GM21515 (cell line): ENCODE data around the gene GRID1.
"Not testable (repeated sequence)": the region's sequence is repeated elsewhere in the genome, so short reads cannot be mapped to it uniquely, and the experiment has no call there.

ENCODE experiments used
- ATAC-seq: cut with Tn5 transposase; IDR thresholded peaks from one replicate; pipeline ENCODE4 v1.9.1; 2021; ENCODE audit not compliant: unreplicated experiment

GRID1 gene

GRCh38 chr10:86056672-86057071, 309.9 kb downstream of the GRID1 start:
- ATAC-seq, result no peak

- no peak for ATAC-seq
Observed at GRCh38 chr10:86055928-86056327, 310.7 kb downstream of the GRID1 start.

- no peak for ATAC-seq
Observed at GRCh38 chr10:86053675-86054074, 312.9 kb downstream of the GRID1 start.

GRCh38 chr10:86051586-86051985, 315.0 kb downstream of the GRID1 start:
- ATAC-seq, result no peak

GRCh38 chr10:86049442-86049841, 317.2 kb downstream of the GRID1 start:
- no peak for ATAC-seq

GRCh38 chr10:86048973-86049372, 317.6 kb downstream of the GRID1 start:
- ATAC-seq, result no peak

- ATAC-seq, result no peak
Observed at GRCh38 chr10:86048571-86048970, 318.0 kb downstream of the GRID1 start.

GRCh38 chr10:86047588-86047987, 319.0 kb downstream of the GRID1 start:
- ATAC-seq, result no peak

- ATAC-seq, result no peak
Observed at GRCh38 chr10:86046845-86047460, 319.6 kb downstream of the GRID1 start.

- ATAC-seq, result no peak
Observed at GRCh38 chr10:86045896-86046295, 320.7 kb downstream of the GRID1 start.

GRCh38 chr10:86044029-86044428, 322.6 kb downstream of the GRID1 start:
- no peak for ATAC-seq

- no peak for ATAC-seq
Observed at GRCh38 chr10:86043236-86043635, 323.4 kb downstream of the GRID1 start.

GRCh38 chr10:86042161-86042560, 324.4 kb downstream of the GRID1 start:
- no peak for ATAC-seq

GRCh38 chr10:86041116-86041515, 325.5 kb downstream of the GRID1 start:
- ATAC-seq, result no peak

- no peak for ATAC-seq
Observed at GRCh38 chr10:86038371-86038770, 328.2 kb downstream of the GRID1 start.

- no peak for ATAC-seq
Observed at GRCh38 chr10:86037096-86037495, 329.5 kb downstream of the GRID1 start.

- no peak for ATAC-seq
Observed at GRCh38 chr10:86036544-86036831, 330.1 kb downstream of the GRID1 start.

GRCh38 chr10:86035791-86036543, 330.6 kb downstream of the GRID1 start:
- no peak for ATAC-seq

- no peak for ATAC-seq
Observed at GRCh38 chr10:86034710-86035109, 331.9 kb downstream of the GRID1 start.

GRCh38 chr10:86033581-86033980, 333.0 kb downstream of the GRID1 start:
- ATAC-seq, result no peak

GRCh38 chr10:86032087-86032486, 334.5 kb downstream of the GRID1 start:
- ATAC-seq, result not testable (repeated sequence)

- no peak for ATAC-seq
Observed at GRCh38 chr10:86030312-86030711, 336.3 kb downstream of the GRID1 start.

- no peak for ATAC-seq
Observed at GRCh38 chr10:86027346-86027745, 339.2 kb downstream of the GRID1 start.
